ENCODE data around the gene ZNF850. TPM values are rescaled to one million over a fixed set of nuclear protein-coding genes. Genes with fewer than 3 reads are reported as not detected.
A peak's percentile ranks its signal among the peaks of the same experiment; 100 is the strongest.
"Not testable (repeated sequence)": the region's sequence is repeated elsewhere in the genome, so short reads cannot be mapped to it uniquely, and the experiment has no call there.

The ZNF850 gene
- total RNA-seq: 5.7 TPM

DNA sequence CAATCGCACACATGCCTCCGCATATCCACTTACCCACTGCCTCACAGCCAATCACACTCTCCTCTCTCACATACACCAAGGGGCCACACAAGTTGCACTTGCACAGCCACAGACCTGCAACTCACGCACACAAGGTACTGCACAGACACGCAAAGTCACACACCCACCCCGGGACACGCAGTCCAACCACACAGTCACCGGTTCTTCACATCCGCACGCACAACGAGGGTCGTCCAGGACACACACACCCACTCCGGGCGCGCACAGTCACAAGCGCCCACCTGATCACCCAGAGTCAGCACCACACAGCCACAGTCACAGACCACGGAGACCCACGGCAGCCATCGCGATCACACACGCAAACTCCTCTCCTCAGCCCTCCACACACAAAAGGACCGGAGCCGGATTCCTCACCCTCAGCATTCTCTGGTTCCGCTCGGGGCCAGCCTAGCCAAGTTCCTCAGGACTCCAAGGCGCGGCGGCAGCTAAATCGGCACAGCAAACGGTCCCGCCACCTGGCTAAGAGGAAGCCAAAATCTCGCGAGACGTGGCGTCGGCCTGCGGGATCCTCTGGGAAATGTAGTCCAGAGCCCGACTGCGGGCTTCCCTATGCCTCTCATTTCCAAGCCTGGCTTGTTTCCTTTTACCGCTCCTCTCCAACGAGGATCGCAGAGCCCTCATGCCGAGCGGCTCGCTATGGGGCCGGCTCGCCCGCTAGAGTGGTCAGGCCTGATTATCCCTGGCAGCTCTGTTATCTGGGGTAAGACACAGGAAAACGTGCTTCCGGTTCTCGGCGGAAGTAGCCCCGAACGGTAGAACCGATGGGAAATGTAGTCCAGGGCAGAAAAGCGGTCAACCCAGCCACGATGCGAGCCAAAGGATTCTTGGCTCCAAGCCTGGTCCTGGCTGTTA is at the start of gene ZNF850:
ZNF850 (minus strand) TSS at position 497 of the 912 bp plus-strand sequence. CDS start 10,201 bp downstream, outside the sequence.
- peak; percentile 90 to 97 (median 96) for DNase-seq (ENCODE audit: low read depth in 2 of 3, low spot score in 2 of 3)

DNA sequence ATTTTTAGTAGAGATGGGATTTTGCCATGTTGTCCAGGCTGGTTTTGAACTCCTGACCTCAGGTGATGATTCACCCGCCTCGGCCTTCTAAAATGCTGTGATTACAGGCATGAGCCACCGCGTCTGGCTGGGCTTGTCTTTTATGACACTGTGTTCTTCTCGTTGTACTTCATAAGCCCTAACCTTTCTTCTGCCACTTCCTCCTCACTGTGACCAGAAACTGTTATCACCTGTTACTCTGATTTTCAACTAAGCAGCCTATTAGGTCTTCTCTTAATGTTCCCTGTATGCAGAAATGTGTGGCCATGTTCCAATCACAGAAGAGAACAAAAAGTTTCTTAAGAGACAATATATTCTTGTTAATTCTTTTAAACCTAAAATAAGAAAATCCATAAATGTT is 49.2 kb upstream of the ZNF850 start:
- no peak for DNase-seq (ENCODE audit: low read depth in 2 of 3, low spot score in 2 of 3)

- no peak for DNase-seq (ENCODE audit: low read depth in 2 of 3, low spot score in 2 of 3)
Measured at GRCh38 chr19:36819130-36819630, 46.6 kb upstream of the ZNF850 start.

DNA sequence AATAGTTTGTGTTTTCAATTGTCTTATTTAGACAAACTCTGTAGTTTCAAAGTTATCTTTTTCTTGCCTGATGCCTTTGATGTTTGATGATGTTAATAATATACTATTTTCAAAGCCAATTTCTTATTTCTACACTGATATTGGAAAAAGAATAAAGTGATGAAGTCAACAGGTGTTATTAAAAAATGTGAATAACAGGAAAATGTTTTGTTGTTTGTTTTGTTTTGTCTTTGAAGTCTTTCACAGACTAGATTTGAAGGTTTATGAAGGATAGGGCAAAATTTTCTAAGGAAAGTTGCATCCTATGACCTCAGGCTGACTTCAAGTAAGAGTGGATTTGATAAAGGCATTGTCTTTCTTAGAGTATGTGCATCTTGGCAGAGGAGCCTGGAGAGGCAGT is 34.4 kb upstream of the ZNF850 start:
- no peak for DNase-seq (ENCODE audit: low read depth in 2 of 3, low spot score in 2 of 3)

GRCh38 chr19:36805364-36805763 is 32.8 kb upstream of the ZNF850 start:
- DNase-seq (ENCODE audit: low read depth in 2 of 3, low spot score in 2 of 3): no peak

GRCh38 chr19:36797786-36798108 is 25.1 kb upstream of the ZNF850 start:
- DNase-seq (ENCODE audit: low read depth in 2 of 3, low spot score in 2 of 3): no peak

DNA sequence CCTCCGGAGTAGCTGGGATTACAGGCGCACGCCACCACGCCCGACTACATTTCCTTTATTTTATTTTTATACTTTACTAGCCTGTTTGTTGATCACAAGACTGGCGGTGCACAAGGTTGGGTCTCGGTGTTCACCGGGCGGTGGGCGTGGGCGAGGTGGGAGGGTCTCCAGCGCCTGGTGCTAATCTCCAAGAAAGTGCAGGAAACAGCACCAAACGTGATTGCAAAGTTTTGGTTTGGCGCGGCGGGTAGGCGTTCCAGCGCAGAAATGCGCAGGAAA is 24.0 kb upstream of the ZNF850 start:
- no peak for DNase-seq (ENCODE audit: low read depth in 2 of 3, low spot score in 2 of 3)

- DNase-seq (ENCODE audit: low read depth in 2 of 3, low spot score in 2 of 3): peak in 2 of 3 donors; percentile 65 to 87
Measured at GRCh38 chr19:36791420-36792141, 19.0 kb upstream of the ZNF850 start.

GRCh38 chr19:36775768-36776167 is 3.2 kb upstream of the ZNF850 start:
- peak in 1 of 3 donors; percentile 56 for DNase-seq (ENCODE audit: low read depth in 2 of 3, low spot score in 2 of 3)

DNA sequence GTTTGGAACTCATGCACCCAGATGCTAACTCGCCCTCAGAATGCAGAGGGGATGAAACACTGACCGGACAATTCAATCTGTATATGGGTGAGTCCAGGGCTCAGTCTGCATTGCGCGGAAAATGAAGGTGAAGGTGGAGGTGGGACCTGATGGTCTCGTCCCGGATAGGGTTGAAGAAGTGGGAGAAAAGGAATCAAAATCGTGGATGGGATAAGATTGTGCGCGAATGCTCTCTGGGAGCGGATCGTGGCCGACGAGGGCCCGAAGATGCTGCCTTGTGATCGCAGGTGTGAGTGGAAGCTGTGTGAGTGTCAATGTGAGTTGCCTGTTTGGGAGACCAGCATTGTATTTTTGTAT is 594 bp upstream of the ZNF850 start:
- no peak for DNase-seq (ENCODE audit: low read depth in 2 of 3, low spot score in 2 of 3)

DNA sequence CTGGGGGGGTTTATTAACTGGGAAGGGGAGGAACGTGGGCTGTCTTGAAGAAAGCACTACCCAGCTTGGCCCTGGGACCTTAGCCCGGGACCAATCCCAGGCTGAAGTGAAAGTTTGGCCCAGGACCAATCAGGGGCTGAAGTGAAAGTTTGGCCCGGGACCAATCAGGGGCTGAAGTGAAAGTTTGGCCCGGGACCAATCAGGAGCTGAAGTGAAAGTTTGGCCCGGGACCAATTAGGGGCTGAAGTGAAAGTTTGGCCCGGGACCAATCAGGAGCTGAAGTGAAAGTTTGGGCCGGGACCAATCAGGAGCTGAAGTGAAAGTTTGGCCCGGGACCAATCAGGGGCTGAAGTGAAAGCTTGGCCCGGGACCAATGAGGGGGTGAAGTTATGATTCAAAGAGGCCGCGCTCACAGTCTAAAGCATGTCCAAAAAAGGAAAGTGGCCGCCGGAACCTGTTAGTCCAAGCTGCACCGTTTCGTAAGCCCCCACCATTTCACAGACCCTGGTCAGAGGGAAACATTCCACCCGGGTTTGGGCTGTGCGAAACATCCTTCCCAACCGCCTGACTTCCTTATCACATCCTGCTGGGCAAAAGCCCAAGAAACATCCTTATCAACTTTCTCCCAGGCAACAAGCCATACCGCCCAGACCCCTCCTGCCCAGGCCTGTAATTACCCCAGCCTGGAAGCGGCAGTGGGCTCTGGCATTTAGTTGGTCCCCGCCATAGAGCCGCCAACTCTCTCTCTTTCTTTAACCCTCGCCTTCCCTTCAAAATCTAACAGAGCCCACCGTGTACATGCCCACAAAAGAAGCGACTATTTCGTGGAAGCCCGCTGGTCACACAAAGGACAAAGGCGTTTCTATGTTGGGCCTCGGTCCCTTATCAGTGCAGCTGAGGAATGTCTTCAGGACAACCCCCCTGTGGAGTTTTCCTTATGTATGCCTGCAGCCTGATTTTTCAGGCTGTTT is 1.1 kb downstream of the ZNF850 start:
- DNase-seq (ENCODE audit: low read depth in 2 of 3, low spot score in 2 of 3): peak in 2 of 3 donors; percentile 87 to 95

- no peak for DNase-seq (ENCODE audit: low read depth in 2 of 3, low spot score in 2 of 3)
Measured at GRCh38 chr19:36750066-36750691, 22.4 kb downstream of the ZNF850 start.

DNA sequence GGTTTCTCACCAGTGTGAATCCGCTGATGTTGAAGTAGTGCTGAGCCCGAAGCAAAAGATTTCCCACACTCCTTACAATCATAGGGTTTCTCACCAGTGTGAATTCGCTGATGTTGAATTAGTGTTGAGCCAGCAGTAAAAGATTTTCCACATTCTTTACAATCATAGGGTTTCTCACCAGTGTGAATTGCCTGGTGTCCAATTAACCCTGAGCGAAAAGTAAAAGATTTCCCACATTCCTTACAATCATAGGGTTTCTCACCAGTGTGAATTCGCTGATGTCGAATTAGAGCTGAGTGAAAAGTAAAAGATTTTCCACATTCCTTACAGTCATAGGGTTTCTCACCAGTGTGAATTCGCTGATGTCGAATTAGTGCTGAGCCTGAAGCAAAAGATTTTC is 23.0 kb downstream of the ZNF850 start:
- not testable (repeated sequence) for DNase-seq (ENCODE audit: low read depth in 2 of 3, low spot score in 2 of 3)

GRCh38 chr19:36748431-36749275 is 24.0 kb downstream of the ZNF850 start:
- no peak for DNase-seq (ENCODE audit: low read depth in 2 of 3, low spot score in 2 of 3)

DNA sequence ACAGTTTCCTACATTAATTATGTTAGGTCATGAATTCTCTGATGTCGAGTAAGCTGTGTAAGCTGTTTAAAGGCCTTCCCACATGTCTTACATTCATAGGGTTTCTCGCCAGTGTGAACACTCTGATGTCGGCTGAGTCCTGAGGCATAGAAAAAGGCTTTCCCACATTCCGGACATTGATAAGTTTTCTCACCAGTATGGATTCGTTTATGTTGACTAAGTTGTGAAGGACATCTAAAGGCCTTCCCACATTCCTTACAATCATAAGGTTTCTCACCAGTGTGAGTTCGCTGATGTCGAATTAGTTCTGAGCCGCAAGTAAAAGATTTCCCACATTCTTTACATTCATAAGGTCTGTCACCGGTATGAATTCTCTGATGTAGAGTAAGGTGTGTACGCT is 24.9 kb downstream of the ZNF850 start:
- no peak for DNase-seq (ENCODE audit: low read depth in 2 of 3, low spot score in 2 of 3)

DNA sequence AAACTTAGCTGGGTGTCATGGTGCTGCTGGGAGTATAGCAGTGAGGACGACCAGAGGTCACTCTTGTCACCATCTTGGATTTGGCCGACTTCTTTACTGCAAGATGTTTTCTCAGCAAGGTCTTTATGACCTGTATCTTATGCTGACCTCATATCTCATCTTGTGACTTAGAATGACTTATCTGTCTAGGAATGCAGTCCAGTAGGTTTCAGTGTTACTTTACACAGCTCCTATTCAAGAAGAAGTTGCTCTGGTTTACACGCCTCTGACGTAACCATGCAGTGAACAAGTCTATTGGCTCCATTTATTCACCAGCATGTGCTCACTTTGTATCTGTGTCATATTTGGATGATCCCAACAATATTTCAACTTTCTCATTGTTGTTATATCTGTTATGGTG is 26.7 kb downstream of the ZNF850 start:
- DNase-seq (ENCODE audit: low read depth in 2 of 3, low spot score in 2 of 3): no peak

- DNase-seq (ENCODE audit: low read depth in 2 of 3, low spot score in 2 of 3): not testable (repeated sequence)
Measured at GRCh38 chr19:36736166-36736565, 36.4 kb downstream of the ZNF850 start.

DNA sequence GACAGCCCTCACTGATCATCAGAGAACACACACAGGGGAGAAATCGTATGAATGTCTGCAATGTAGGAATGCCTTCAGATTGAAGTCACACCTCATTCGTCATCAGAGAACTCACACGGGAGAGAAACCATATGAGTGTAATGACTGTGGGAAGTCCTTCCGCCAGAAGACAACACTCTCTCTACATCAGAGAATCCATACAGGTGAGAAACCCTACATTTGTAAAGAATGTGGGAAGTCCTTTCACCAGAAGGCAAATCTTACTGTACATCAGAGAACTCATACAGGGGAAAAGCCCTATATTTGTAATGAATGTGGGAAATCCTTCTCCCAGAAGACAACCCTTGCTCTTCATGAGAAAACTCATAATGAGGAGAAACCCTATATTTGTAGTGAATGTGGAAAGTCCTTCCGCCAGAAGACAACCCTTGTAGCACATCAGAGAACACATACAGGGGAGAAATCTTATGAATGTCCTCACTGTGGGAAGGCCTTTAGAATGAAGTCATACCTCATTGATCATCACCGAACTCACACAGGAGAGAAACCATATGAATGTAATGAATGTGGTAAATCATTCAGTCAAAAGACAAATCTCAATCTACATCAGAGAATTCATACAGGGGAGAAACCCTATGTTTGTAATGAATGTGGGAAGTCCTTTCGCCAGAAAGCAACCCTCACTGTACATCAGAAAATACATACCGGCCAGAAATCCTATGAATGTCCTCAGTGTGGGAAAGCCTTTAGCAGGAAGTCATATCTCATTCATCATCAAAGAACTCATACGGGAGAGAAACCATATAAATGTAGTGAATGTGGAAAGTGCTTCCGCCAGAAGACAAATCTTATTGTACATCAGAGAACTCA is 52.7 kb downstream of the ZNF850 start:
- peak in 1 of 3 donors; percentile 13 for DNase-seq (ENCODE audit: low read depth in 2 of 3, low spot score in 2 of 3)

DNA sequence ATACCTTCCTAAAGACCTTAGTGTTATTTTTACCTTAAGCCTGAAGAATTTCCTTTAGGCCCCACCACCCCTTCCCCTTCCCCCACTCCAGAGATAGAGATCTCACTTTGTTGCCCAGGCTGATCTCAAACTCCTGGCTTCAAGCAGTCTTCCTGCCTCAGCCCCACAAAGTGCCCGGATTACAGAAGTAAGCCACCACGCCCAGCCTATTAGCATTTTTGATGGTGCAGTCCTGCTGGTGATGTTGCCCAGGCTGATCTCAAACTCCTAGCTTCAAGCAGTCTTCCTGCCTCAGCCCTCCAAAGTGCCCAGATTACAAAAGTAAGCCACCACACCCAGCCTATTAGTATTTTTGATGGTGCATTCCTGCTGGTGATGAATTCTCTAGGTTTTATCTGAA is 63.2 kb downstream of the ZNF850 start:
- no peak for DNase-seq (ENCODE audit: low read depth in 2 of 3, low spot score in 2 of 3)
